ENCODE data around the gene ING2.

ING2 gene

DNA sequence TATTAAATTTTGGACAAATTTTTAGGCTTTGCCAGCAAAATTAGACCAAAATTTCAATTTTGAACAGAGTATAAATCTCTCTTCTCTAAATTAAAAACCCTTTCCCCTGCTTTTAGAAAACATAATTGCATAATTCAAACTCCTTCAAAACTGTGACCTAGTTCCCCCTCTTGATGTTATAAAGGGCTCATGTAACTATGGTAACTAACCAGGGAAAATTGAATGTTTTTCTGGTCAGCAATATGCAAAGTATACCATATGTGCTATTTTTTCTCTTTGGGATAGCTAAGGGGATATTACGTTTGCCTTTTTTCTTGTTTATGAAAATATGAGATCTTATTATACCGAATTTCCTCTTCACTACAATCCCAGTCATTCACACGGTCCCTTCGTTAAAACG, 5.1 kb upstream of the ING2 start:
- no peak for DNase-seq (ENCODE audit: low read depth in 3 of 3)

DNA sequence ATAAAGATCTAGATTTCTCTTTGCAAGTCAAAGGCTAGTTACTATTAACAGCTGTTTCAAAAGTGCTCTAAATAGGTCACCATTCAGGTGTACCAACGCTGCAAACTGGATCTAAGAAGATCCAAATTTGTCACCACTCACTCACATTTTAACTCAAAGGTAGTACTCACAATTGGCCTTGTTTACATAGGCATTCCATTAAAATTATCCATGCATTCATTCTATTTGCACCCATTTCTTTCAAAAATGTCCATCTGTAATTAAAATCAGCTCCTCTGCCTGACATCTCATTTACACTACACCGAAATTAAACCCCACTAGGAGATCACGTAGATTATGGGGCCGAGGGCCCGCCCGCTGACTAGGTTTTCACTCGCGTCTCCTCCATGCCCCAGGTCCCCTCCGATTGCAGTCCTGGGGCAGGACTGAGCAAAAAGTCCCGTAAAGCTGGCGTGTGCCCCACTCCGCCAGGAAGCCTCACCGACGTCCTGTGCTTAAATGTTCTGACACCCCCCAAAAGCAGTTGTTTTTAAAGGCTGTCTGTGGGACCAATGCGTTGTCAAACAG, 1.3 kb upstream of the ING2 start:
- DNase-seq (ENCODE audit: low read depth in 3 of 3) = no peak

DNA sequence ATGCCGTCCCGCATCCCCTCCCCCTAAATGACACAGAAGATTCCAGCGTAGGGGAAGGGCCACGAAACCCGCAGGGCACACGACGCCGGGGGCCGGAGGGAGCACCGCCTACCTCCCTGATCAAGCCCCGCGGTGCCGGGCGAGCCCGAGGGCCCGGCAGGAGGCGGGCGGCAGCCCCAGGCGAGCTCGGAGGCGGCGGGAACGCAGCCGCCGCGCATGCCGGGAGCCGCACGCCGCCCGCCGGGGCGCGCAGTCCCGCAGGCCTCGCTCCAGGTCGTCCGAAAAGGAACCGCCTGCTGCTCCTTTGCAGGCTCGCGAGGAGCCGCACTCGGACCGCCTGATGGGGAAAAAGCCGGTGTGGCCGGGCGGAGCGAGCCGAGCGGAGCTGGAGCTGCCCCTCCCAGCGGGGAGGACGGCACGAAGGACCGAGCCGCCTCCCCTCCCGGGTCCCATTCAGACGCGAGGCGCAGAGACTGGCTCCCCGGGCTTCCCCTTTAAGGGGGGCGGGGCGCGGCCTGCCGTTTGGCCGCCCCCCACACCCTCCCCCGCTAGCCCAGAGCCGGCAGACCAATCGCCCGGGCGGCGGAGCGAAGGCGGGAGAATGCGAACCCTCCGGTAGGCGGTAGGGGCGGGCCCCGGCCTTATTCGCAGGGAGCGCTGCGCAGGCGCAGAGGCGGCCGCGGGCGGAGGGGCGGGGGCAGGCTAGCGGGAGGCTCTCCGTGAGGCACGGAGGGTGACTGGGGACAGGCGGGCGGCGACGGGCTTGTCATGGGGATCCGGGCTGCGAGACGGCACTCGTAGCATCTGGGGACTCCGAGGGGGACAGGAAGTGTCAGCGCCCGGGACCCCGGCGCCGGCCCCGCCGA, 561 bp upstream of the ING2 start:
- DNase-seq (ENCODE audit: low read depth in 3 of 3) = peak; percentile 98 to 99 (median 99)

DNA sequence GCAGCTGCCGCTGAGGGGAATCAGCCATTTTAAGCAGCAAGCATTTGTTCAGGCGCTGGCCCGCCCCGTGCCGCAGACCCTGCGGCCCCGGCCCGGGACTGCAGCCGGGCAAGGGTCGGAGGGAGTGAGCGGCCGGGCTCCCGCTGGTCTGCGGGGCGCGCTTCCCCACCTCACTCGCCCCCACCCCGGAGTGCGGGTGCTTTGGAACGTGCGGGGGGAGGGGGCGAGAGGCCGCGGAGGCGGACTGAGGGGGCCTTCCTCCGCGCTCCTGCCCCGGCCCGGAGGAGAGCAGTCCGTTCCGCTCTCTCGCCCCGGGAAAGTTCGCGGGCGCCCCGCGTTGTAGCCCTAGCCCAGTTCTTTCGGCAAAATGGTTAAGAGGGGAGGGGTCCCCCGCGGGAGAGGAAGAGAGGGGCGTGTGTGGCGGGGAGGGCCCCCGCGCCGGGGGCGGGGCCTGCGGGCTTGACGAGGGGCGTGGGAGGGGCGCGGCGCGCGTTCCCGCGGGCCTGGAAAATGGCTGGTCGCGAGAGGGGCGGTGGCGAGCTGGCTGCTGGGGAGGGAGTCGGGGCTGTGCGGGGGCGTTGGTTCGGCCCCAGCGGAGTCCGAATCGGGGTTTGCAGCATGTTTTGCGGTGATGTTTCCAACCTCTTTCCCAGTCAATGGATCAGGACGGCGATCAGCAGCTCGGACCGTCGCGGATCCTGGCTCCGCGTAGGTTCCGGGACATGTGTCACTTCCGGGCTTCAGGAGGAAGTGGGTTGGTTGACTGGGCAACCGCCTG, 942 bp downstream of the ING2 start:
- DNase-seq (ENCODE audit: low read depth in 3 of 3) = peak; percentile 76 to 83 (median 76)

DNA sequence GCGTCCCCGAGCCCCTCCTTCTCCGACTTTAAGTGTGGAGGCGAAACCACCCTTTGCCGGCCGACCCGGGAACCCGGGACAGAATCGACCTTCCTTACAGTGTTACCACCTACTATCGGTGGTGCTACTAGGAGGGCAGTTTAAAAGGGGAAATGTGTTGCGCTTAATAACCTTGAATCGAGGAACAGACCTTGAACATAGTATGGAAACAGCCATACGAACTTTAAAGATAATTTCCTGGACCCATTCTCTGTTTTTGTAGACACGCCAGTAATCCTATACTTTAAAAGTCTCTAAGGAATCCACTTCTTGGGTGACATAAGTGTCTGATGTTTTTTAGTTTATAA, 1.5 kb downstream of the ING2 start:
- DNase-seq (ENCODE audit: low read depth in 3 of 3) = no peak

DNA sequence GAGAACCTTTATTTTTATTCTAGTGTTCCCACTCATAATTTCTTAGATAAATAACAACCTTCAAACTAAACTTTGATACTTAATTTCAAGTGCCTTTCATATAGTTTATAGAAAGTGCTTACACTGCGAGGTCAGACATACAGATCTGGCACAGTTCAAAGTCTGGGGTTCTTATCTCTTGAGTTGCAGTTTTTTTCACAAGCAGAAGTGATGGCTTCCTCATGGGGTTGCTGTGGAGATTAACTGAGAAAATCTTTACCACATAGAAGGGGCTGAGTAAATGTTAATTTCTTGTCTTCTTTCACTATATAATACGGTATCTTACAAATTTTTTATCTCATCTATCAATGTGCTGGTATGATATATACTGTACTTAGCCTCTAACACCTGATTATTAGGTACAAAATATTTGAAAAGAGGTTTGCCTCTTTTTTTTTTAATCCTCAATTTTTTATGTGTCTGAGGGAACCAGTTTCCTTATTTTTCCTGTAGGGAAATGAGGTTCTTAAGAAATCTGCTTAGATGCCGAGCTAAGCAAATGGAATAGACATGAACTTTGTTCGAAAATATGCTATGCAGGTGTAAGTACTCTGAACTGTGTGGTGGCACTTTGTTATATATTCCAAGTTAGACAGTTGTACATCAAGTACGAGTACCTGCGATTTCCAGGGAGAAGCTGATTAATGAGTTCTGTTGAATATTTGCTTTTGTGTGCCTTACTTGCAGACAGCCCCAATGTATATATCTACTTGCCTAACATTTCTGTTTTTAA, 3.3 kb downstream of the ING2 start:
- DNase-seq (ENCODE audit: low read depth in 3 of 3) = no peak

DNA sequence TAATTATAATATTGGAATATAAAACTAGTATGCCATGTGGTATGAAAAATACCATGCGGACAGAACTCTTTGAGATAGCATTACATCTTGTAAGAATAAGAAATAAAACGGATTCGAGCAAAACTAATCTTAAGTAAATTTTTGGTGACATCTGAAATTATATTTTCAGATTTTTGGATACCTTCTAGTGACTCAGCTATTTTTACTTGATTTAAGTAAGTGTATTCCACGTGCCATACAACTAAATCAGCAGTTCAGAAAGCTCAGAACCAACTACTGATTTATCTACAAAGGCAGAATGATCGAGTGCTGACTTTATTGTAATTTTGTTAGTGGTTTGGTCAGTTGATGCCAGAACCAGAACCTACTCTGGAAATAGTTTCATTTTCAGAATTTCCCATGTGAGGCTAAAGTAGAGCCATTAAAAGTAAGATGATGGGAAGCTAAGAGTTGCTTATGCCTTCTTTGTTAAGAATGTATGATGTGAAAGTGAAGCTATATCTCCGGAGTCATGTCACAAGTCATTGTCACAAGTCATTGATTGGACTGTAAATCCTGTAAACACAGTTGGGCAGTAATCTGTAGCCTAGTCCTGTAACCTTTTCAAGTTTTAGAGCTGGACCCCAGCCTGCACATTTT, 4.0 kb downstream of the ING2 start:
- no peak for DNase-seq (ENCODE audit: low read depth in 3 of 3)

DNA sequence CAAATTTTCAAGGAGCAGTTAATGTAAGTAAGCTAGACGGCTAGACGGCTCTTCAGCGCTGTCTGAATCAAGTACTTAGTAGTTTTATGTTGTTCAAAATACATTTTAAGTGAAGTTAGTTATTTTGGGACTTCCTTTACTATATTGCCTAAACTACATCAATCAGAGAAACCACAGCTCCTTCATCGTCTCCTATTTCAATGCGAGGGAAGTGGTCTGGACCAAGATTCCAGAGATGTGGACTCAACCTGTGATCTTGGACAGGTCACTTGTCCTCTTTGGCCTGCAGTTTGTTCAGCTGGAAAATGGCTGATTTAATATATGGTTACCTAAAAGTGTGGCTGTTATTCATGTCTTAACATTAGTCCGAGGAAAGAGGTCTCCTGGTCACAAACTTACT, 10.6 kb downstream of the ING2 start:
- DNase-seq (ENCODE audit: low read depth in 3 of 3) = no peak

DNA sequence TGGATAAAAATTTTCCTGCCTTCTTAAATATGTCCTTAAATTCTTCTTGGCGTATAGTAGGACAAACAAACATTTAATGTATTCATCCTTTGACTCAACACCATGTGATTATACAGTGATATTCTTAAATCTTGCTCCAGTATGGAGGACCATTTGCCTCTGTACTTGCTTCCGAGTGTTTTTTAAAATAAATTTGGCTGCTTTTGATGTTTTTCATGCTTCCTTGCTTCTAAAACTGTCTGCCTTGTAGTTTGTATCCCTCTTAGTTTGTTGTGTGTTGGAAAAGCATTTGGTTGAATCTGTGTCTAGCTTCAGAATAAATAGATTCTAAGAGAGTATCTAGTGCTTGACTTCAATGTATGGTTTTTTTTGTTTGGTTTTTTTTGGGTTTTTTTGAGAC, 12.3 kb downstream of the ING2 start:
- DNase-seq (ENCODE audit: low read depth in 3 of 3) = no peak

DNA sequence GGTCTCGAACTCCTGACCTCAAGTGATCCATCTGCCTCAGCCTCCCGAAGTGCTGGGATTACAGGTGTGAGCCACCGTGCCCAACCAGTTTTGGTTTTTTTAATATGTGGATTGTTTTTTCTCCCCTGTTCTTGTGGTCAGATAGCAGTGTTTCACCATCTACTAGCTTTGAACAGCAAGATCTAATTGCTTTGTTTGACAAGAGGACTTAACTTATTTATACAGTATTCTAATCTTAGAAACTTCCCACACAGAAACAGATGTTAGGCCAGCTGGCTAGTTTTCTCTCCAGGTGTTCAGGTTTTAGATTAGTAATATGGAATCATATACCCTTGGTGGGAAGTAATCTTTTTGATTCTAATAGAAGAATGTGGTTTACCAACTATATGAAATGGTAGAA, 12.9 kb downstream of the ING2 start:
- DNase-seq (ENCODE audit: low read depth in 3 of 3) = no peak

DNA sequence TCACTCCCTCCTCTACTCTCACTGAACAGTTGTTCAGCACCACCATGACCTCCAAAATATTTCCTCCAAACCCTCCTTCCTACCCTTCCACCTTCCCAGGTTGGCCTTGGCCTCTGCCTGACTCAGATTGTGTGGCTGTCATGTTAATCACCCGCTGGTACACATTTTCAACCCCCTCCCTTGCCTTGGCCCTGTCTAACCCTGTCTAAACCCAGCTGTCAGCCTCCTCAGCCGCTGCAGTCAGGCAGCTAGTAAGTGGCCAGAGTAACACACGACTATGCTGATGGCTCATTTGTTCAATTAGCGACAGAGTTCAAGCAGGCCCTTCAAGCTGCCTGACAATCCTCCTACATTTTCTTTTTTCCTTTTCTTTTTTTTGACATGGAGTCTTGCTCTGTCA, 18.0 kb downstream of the ING2 start:
- no peak for DNase-seq (ENCODE audit: low read depth in 3 of 3)

DNA sequence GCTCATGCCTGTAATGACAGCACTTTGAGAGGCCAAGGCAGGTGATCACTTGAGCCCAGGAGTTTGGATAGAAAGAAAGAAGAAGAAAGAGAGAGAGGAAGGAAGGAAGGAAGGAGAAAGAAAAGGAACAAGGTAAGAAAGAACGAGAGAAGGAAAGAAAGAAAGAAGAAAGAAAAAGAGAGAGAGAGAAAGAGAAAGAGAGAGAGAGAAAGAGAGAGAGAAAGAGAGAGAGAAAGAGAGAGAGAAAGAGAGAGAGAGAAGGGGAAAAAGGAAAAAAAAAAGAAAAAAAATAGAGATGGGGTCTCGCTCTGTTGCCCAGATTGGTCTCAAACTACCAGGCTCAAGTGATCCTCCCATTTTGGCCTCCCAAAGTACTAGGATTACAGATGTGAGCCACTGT, 22.5 kb downstream of the ING2 start:
- DNase-seq (ENCODE audit: low read depth in 3 of 3) = no peak

DNA sequence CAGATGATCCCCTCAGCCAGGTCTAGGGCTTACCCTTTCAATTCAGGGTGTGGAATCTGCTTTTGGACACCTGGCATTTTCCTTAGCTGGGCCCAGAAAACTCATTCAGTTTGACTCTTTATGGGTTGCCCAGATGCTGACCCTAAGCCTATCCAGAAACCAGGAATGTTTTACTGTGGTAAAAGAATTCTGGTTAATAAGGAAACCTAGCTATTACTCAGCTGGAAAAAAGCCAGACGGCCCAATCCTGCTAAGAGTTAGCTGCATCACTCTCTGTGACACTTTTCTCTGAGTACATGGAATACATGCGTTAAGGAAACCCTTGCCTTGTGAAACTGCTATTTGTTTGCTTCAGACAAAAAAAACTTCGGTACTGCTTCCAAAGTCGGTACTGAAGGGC, 28.0 kb downstream of the ING2 start:
- no peak for DNase-seq (ENCODE audit: low read depth in 3 of 3)

DNA sequence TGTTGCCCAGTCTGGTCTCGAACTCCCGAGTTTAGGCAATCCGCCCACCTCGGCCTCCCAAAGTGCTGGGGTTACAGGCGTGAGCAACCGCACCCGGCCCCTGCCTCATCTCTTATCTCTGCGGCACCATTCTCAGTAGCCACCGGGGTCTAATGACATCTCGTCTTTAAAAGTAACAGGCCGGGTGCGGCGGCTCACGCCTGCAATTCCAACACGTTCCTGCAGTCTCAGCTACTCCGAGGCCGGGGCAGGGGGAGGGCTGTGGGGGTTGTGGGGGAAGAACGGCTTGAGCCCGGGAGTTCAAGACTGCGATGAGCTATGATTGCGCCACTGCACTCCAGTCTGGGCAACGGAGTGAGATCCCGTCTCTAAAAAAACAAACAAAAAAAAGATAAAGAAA, 28.8 kb downstream of the ING2 start:
- DNase-seq (ENCODE audit: low read depth in 3 of 3) = no peak

DNA sequence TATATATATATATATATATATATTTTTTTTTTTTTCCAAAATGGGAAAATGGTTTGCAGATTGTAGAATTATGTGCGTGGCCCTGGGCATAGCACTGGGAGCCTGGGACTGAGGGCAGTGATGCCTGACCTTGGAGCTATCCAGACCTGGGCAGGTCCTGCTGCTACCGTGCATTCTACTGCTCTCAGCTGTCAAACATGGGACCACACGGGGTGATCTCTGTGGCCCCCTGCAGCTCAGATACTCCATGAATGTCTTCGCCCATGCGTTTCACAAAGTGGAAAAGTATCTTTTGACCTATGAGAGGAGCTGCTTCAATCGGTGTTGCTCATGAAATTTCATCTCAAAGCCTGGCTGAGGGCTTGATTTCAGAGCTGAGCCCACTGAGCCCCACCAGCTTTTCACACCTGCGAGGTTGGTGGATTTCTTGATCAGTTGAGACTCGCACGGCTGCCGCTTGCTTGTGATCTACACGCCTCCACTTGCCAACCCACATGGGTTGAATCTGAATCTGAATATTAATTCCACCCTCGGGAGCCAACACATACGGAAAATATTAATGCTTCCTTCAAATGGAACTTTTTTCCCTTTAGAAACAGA, 35.7 kb downstream of the ING2 start:
- no peak for DNase-seq (ENCODE audit: low read depth in 3 of 3)

DNA sequence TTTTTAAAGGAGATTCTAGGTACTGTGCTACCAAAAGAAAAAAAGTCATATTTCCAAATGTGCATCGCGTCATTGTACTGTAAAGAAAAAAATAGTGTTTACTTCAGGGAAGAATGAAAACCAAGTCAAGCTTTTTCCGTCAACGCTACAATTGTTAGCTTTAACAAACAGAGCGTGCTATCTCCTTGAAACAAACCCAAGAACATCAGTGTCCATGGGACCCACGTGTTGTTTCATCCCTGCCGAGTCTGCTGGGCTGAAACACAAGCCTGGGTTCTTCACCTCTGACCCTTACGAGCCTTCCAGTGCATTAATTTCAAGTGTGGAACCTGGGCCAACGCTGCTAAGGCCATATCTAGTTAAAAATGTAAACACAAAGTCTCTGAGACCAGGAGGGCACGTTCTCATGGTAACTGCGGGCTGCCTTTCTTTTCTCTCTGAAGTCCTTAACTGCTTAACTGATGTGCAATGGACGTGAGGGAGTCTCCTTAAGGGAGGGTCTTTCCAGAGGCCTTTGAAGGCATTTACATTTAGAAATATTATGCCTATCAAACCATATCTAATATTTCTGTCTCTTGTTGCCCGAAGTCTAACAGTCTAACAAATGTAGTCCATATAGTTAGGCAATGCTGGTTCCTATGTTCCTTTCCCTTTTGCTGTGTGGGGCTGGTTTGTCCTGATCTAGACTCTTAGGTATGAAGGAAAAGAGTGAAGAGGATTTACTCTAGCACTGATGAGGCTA, 36.3 kb downstream of the ING2 start:
- no peak for DNase-seq (ENCODE audit: low read depth in 3 of 3)

DNA sequence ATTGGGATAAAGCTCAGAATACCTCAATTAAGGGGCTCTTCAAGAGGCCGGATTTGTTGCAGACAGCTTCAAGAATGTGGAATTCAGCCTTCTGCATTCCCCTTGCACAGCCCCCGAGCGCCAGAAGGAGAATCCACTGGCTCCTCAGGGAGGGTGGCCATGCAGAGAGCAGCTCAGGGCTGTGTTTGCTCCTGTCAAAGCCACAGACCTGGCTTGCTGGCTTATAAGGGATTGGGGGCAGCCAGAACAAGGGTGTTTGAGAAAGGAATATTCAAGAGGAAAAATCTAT, 36.8 kb downstream of the ING2 start:
- DNase-seq (ENCODE audit: low read depth in 3 of 3) = no peak

DNA sequence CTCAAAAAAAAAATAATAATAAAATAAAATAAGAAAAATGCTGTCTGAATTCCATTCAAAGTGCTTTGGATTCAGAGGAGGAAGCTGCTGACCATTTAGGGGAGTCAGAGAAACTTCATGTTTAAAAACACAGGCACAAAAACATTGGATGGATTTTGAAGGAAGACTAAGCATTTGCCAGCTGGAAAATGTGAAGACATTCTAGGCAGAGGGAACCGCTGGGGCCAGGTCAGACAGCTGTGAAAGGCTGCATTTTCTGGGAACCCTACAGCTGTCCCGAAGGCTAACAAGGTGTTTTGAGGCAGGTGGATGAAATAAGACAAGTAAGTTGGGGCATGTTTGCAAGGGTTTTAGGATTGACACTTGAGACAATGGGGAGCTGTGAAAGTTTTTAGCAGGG, 38.6 kb downstream of the ING2 start:
- DNase-seq (ENCODE audit: low read depth in 3 of 3) = no peak

DNA sequence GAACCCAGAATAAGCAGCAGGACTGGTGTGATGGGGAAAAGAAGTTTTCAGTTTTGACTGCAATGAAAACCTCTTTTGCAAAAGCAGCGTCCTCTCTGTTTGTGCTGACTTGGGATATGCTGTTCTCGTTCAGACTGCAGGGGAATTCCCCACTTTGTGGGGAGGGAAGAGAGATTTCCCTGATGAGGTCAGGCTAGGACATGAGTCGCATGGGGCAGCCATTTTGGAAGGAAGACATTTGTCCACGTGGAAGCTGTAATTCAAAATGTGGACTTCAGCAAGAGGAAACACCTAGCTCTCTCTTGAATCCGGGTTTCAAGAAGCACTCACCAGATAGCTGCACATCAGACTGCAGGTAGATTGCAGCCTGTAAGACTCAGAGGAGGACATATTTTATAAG, 39.3 kb downstream of the ING2 start:
- peak in 1 of 3 experiments; percentile 9 for DNase-seq (ENCODE audit: low read depth in 3 of 3)

DNA sequence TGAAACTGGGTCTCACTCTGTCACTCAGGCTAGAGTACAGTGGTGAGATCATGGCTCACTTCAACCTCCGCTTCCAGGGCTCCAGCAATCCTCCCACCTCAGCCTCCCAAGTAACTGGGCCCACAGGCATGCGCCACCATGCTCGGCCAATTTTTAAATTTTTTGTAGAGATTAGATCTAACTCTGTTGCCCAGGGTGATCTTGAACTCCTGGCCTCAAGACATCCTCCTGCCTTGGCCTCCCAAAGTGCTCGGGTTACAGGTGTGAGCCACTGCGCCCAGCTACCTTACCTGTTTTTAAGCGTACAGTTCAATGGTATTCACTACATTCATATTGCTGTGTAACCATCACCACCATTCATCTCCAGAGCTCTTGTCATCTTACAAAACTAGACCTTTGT, 41.5 kb downstream of the ING2 start:
- no peak for DNase-seq (ENCODE audit: low read depth in 3 of 3)

DNA sequence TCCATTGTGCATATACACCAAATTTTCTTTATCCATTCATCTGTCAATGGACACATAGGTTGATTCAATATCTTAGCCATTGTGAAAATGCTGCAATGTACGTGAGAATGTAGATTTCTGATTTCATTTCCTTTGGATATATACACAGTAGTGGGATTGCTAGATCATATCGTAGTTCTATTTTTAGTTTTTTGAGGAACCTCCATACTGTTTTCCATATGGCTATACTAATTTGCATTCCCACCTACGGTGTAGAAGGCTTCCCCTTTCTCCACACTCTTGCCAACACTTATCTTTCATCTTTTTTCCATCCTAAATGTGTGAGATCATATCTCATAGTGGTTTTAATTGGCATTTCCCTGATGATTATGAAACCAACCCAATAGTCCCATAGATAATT, 43.4 kb downstream of the ING2 start:
- DNase-seq (ENCODE audit: low read depth in 3 of 3) = no peak
